IgD-negative memory B cell (primary cell): Measurements from ENCODE around the gene FAM219B. TPM values are rescaled to one million over a fixed set of nuclear protein-coding genes. Genes with fewer than 3 reads are reported as not detected.
A peak's percentile ranks its signal among the peaks of the same experiment; 100 is the strongest.
"Not testable (repeated sequence)": the region's sequence is repeated elsewhere in the genome, so short reads cannot be mapped to it uniquely, and the experiment has no call there.

Source experiments
- H3K27ac Mint-ChIP-seq, 3 donors: one replicate each; pipeline ENCODE4 v1.8.0; 2020 to 2022; ENCODE audit warnings: mild to moderate bottlenecking in 3 of 3, mixed read lengths in 3 of 3, moderate library complexity in 1 of 3
- H3K27me3 Mint-ChIP-seq: one replicate; pipeline ENCODE4 v1.8.0; 2021; ENCODE audit warnings: mixed read lengths
- H3K36me3 Mint-ChIP-seq: one replicate; pipeline ENCODE4 v1.8.0; 2020; ENCODE audit warnings: mild to moderate bottlenecking, mixed read lengths
- H3K4me1 Mint-ChIP-seq, 3 donors: one replicate each; pipeline ENCODE4 v1.8.0; 2020 to 2022; ENCODE audit warnings: mixed read lengths in 3 of 3, mild to moderate bottlenecking in 1 of 3
- H3K4me3 Mint-ChIP-seq, 4 donors: one replicate each; pipeline ENCODE4 v1.8.0; 2020 to 2022; ENCODE audit warnings: mild to moderate bottlenecking in 4 of 4, mixed read lengths in 4 of 4, moderate library complexity in 3 of 4
- H3K9me3 Mint-ChIP-seq, 3 donors: one replicate each; pipeline ENCODE4 v1.8.0; 2020 to 2021; ENCODE audit warnings: mixed read lengths in 3 of 3, mild to moderate bottlenecking in 1 of 3
- polyA plus RNA-seq: library from polyadenylated mRNA; unstranded; fragments of 300-500 nt; fragmentation: Illumina TruSeq; gene quantifications from one replicate; pipeline ENCODE4 v1.2.3, GENCODE V29; 2021

FAM219B gene
- polyA plus RNA-seq, 1 donor from 2014 or later, result 42.7 TPM

DNA sequence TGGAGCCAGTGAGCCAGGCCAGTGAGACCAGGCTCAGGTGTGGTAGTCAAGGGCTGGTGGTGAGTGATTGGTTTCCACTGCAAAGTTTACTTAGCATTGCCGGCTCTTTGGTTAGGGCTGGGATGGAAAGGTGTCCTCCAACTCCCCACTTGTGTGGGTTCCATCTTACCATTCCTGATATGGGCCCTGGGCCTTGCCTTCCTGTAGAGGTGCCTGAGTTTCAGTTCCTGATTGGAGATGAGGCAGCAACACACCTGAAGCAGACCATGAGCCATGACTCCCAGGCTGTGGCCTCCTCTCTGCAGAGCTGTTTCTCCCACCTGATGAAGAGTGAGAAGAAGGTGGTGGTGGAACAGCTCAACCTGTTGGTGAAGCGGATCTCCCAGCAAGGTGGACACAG, 13.7 kb downstream of the FAM219B start:
- peak overlapping the region in 2 of 3 donors; percentile 58 to 95 for H3K27ac Mint-ChIP-seq

GRCh38 chr15:74892313-74892712, 14.3 kb downstream of the FAM219B start:
- Mint-ChIP-seq H3K27ac (peak overlapping the region in 1 of 3 donors; percentile 58), H3K4me3 (peak overlapping the region in 2 of 4 donors; percentile 1 to 84), H3K27me3 (no peaks in the 10 kb centered on the region), H3K4me1 (peaks cover 23 to 29% (median 28%) of the 10 kb centered on the region in 3 donors), H3K9me3 (no peaks in the 10 kb centered on the region), H3K36me3 (peaks cover 4% of the 10 kb centered on the region)

More for the DNA sequence above, 13.7 kb downstream of the FAM219B start:
- Mint-ChIP-seq H3K9me3 (no peaks in the 10 kb centered on the region), H3K4me1 (peaks cover 23 to 29% (median 28%) of the 10 kb centered on the region in 3 donors), H3K36me3 (peaks cover 4% of the 10 kb centered on the region), H3K27me3 (no peaks in the 10 kb centered on the region), H3K4me3 (peak overlapping the region in 3 of 4 donors; percentile 1 to 58 (median 9))

DNA sequence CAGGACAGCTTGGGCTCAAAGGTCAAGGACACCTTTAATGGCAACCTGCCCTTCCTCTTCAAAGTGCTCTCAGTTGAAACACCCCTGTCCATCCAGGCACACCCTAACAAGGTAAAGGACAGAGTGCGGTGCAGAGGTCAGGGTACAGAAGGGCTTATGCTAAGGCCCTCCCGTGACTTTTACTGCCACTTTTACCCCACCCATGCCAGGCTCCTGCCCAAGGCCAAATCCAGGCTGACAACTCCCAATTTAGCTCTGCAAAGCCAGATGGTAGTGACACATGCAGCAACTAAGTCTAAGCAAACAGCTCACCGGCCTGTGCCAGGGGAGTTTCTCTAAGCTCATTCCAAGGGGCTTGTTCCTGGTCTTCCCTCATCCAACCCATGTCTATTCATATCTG, 15.2 kb downstream of the FAM219B start:
- Mint-ChIP-seq H3K27ac (peak overlapping the region in 1 of 3 donors; percentile 10), H3K4me1 (peaks cover 23 to 29% (median 28%) of the 10 kb centered on the region in 3 donors), H3K4me3 (peak overlapping the region in 2 of 4 donors; percentile 84 to 91), H3K36me3 (peaks cover 2% of the 10 kb centered on the region), H3K27me3 (no peaks in the 10 kb centered on the region), H3K9me3 (no peaks in the 10 kb centered on the region)

DNA sequence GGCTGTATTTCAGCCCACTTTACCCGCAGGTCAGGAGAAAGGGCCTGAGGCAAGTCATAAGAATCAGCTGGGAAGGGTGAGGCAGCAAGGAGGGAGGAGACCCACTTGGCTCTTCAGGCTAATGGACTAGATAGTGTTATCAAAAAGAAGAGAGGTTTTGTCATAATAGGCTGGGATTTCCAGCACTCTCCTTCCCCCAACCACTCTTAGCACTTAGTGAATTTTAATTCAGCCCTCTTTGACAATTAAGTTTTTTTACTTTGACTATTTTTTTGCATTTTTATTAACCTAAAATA, 16.0 kb downstream of the FAM219B start:
- Mint-ChIP-seq H3K36me3 (peaks cover 2% of the 10 kb centered on the region), H3K4me3 (peak overlapping the region; percentile 84 to 97 (median 90)), H3K27me3 (no peaks in the 10 kb centered on the region), H3K9me3 (no peaks in the 10 kb centered on the region), H3K27ac (peak overlapping the region in 2 of 3 donors; percentile 48 to 67), H3K4me1 (peaks cover 23 to 29% (median 28%) of the 10 kb centered on the region in 3 donors)

GRCh38 chr15:74889883-74890664, 16.6 kb downstream of the FAM219B start, which contains the start of gene MPI:
Gene MPI (plus strand): TSS chr15:74890042. CDS start chr15:74890074, 32 bp downstream.
- Mint-ChIP-seq H3K4me1 (peaks cover 23 to 29% (median 28%) of the 10 kb centered on the region in 3 donors), H3K4me3 (peak within 1 kb of the TSS; percentile 84 to 97 (median 90)), H3K27me3 (no peaks in the 10 kb centered on the region), H3K27ac (peak within 1 kb of the TSS; percentile 44 to 83 (median 48)), H3K36me3 (peaks cover 2% of the 10 kb centered on the region), H3K9me3 (no peaks in the 10 kb centered on the region)

DNA sequence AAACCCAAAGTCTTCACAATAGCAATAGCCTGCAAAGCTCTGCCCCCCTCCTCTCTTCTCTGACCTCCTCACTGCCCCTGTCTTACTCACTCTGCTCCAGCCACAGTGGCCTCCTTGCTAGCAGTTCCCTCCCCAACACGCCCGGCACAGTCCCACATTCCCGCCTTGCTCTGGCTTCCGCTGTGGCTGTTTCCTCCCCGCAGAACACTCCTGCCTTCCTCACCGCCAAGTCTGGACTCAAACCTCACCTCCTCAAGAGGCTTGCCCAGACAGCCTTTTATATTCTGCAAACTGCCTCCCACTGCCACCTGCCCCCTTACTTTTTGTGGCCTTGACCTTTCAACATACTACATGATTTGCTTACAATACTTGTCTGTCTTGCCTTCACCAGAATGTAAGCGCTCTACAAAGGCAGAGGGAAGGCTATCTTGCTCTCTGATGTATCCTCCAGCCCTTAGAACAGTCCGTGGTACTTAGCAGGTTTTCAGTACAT, 17.2 kb downstream of the FAM219B start:
- Mint-ChIP-seq H3K4me1 (peaks cover 26 to 33% (median 32%) of the 10 kb centered on the region in 3 donors), H3K27ac (peak overlapping the region; percentile 44 to 83 (median 48)), H3K36me3 (peaks cover 2% of the 10 kb centered on the region), H3K27me3 (no peaks in the 10 kb centered on the region), H3K4me3 (peak overlapping the region; percentile 84 to 97 (median 90)), H3K9me3 (no peaks in the 10 kb centered on the region)

DNA sequence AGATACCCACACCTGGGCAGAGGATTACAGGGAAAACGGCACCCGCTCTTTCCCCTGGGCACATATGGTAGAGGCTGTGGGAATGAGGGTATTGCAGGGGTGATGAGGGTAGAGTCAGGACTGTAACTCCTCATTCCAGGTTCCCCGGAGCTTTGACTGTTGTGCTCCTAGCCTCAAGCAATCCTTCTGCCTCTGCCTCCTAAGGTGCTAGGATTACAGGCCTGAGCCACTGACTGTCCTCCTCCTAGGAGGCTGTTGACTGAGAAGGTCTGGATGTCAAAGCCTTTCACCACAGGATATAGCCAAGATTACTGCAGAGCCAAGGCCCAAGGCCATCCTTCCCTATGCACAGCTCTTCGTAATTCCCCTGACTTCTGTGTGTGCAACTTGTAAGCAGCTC, 17.9 kb downstream of the FAM219B start:
- H3K36me3 Mint-ChIP-seq, result peaks cover 2% of the 10 kb centered on the region
- no peaks in the 10 kb centered on the region for H3K27me3 Mint-ChIP-seq
- peak overlapping the region in 1 of 4 donors; percentile 84 for H3K4me3 Mint-ChIP-seq
- H3K4me1 Mint-ChIP-seq, result peaks cover 24 to 36% (median 35%) of the 10 kb centered on the region in 3 donors
- no peaks in the 10 kb centered on the region for H3K9me3 Mint-ChIP-seq
- no peak overlapping the region for H3K27ac Mint-ChIP-seq

- Mint-ChIP-seq H3K4me3 (peak overlapping the region in 1 of 4 donors; percentile 13), H3K4me1 (peaks cover 17 to 26% (median 25%) of the 10 kb centered on the region in 3 donors)
- H3K36me3 Mint-ChIP-seq, H3K27ac Mint-ChIP-seq, H3K27me3 Mint-ChIP-seq, H3K9me3 Mint-ChIP-seq: not testable (repeated sequence)
Observed at GRCh38 chr15:74887537-74888193, 19.0 kb downstream of the FAM219B start.

DNA sequence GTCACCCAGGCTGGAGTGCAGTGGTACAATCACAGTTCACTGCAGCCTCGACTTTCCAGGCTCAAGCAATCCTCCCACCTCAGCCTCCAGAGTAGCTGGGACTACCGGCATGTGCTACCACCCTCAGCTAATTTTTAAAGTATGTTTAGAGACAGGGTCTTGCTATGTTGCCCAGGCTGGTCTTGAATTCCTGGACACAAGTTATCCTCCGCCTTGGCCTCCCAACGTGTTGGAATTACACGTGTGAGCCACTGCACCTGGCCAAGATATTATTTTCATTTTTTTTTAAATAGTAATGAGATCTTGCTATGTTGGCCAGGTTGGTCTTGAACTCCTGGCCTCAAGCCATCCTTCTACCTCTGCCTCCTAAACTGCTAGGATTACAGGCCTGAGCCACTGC, 21.2 kb downstream of the FAM219B start:
- Mint-ChIP-seq H3K9me3 (no peaks in the 10 kb centered on the region), H3K4me3 (no peak overlapping the region), H3K27me3 (no peaks in the 10 kb centered on the region), H3K4me1 (peaks cover 11 to 19% (median 18%) of the 10 kb centered on the region in 3 donors), H3K27ac (peak overlapping the region in 1 of 3 donors; percentile 50), H3K36me3 (peaks cover 2% of the 10 kb centered on the region)

DNA sequence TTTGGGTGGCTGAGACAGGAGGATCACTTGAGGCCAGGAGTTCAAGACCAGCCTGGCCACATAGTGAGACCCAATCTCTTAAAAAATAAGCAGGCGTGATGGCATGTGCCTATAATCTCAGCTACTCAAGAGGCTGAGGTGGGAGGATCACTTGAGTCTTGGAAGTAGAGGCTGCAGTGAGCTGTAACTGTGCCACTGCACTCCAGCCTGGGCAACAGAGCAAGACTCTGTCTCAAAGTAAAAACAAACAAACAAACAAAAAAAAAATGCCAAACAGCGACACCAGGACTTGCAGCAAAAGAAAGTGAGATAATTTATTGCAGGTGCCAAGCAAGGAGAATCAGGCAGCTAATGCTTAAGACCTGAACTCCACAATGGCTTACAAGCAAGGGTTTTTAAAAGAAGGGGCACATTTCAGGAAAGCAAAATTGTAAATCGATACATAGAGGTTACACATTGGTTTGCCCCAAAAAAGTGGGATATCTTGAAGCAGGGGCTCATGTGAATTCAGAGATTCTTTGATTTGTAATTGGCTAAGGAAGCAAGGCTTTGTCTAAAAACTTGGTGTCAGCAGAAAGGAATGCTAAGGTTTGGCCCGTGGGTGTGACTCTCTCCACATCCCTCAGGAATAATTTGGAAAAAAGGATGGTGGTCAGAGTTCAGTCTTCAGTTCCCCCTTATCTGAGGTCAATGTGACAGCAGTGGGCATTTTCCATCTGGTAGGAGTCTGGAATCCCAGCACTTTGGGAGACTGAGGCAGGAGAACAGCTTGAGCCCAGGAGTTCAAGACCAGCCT, 22.0 kb downstream of the FAM219B start:
- no peaks in the 10 kb centered on the region for H3K27me3 Mint-ChIP-seq
- peaks cover 7 to 13% (median 13%) of the 10 kb centered on the region in 3 donors for H3K4me1 Mint-ChIP-seq
- H3K4me3 Mint-ChIP-seq, result peak overlapping the region in 2 of 4 donors; percentile 28 to 70
- H3K27ac Mint-ChIP-seq, result peak overlapping the region in 1 of 3 donors; percentile 50
- peaks cover 2% of the 10 kb centered on the region for H3K36me3 Mint-ChIP-seq
- H3K9me3 Mint-ChIP-seq, result no peaks in the 10 kb centered on the region

- H3K9me3 Mint-ChIP-seq, result no peaks in the 10 kb centered on the region
- peaks cover 2% of the 10 kb centered on the region for H3K36me3 Mint-ChIP-seq
- no peak overlapping the region for H3K4me3 Mint-ChIP-seq
- H3K4me1 Mint-ChIP-seq, result peaks cover 5 to 10% (median 9%) of the 10 kb centered on the region in 3 donors
- no peaks in the 10 kb centered on the region for H3K27me3 Mint-ChIP-seq
- no peak overlapping the region for H3K27ac Mint-ChIP-seq
Observed at GRCh38 chr15:74882528-74882927, 24.1 kb downstream of the FAM219B start.

- Mint-ChIP-seq H3K4me3 (peak overlapping the region in 1 of 4 donors; percentile 57), H3K9me3 (no peaks in the 10 kb centered on the region), H3K27me3 (no peaks in the 10 kb centered on the region), H3K36me3 (peaks cover under 1% of the 10 kb centered on the region), H3K4me1 (peaks cover 0 to 2% (median 2%) of the 10 kb centered on the region in 3 donors), H3K27ac (peak overlapping the region in 1 of 3 donors; percentile 35)
Observed at GRCh38 chr15:74878273-74878672, 28.4 kb downstream of the FAM219B start.

GRCh38 chr15:74873756-74874424, 32.8 kb downstream of the FAM219B start:
- peak overlapping the region; percentile 89 to 98 (median 96) for H3K4me3 Mint-ChIP-seq
- H3K36me3 Mint-ChIP-seq, result no peaks in the 10 kb centered on the region
- no peaks in the 10 kb centered on the region for H3K9me3 Mint-ChIP-seq
- peak overlapping the region in 2 of 3 donors; percentile 75 to 85 for H3K27ac Mint-ChIP-seq
- H3K4me1 Mint-ChIP-seq, result peaks cover 26 to 27% (median 27%) of the 10 kb centered on the region in 3 donors
- H3K27me3 Mint-ChIP-seq, result no peaks in the 10 kb centered on the region
